ENCODE measurements around the gene TNFRSF18. TPM values are rescaled to one million over a fixed set of nuclear protein-coding genes. Genes with fewer than 3 reads are reported as not detected.

TNFRSF18 gene
- total and polyA plus RNA-seq, 4 donors = 0.17 to 0.24 (median 0.19) TPM; not detected in 1

GRCh38 chr1:1179983-1180861 is 26.2 kb downstream of the TNFRSF18 start:
- no peaks in the 10 kb centered on the region for H3K36me3 ChIP-seq (ENCODE audit: control insufficient read depth in 4 of 4, insufficient read depth in 3 of 4, low read depth in 1 of 4, low read length in 3 of 4)
- no peaks in the 10 kb centered on the region for H3K9me3 ChIP-seq (ENCODE audit: control insufficient read depth in 4 of 4, low read length in 3 of 4)
- no peak for DNase-seq (ENCODE audit: low spot score)
- no peak overlapping the region for H3K4me3 ChIP-seq (ENCODE audit: low read depth in 1 of 3, low read length in 3 of 3)
- no peaks in the 10 kb centered on the region for H3K4me1 ChIP-seq (ENCODE audit: control insufficient read depth in 4 of 4, insufficient read depth in 4 of 4, low read length in 3 of 4)
- H3K27me3 ChIP-seq (ENCODE audit: control insufficient read depth in 4 of 4, insufficient read depth in 4 of 4, low read length in 3 of 4) = peaks cover 0 to 4% (median 0%) of the 10 kb centered on the region in 4 donors
- H3K9ac ChIP-seq (ENCODE audit: low read depth in 1 of 2, low read length in 2 of 2) = no peak overlapping the region
- no peak for TF ChIP-seq RAD21 (IDR thresholded peaks at IDR 0.05)
- no peak for TF ChIP-seq FOXA2 (IDR thresholded peaks at IDR 0.05)
- TF ChIP-seq JUND (IDR thresholded peaks at IDR 0.05) = no peak
- no peak for TF ChIP-seq YY1 (IDR thresholded peaks at IDR 0.05)
- no peak for TF ChIP-seq TAF1 (conservative IDR thresholded peaks at IDR 0.05)
- no peak for TF ChIP-seq NR2F2 (IDR thresholded peaks at IDR 0.05)
- TF ChIP-seq CTCF (IDR thresholded peaks at IDR 0.05; ENCODE audit: low read depth, low read length, missing input control) = no peak
- no peak for TF ChIP-seq EGR1 (IDR thresholded peaks at IDR 0.05; ENCODE audit: low read depth in 2 of 2)
- TF ChIP-seq FOXA1 (IDR thresholded peaks at IDR 0.05) = no peak
- WGBS = 74% methylated on average over 51 of the region's 51 CpGs
- H3K27ac ChIP-seq (ENCODE audit: low read depth in 1 of 2, low read length in 2 of 2) = no peak overlapping the region

- DNase-seq (ENCODE audit: low spot score) = no peak
- no peaks in the 10 kb centered on the region for H3K36me3 ChIP-seq (ENCODE audit: control insufficient read depth in 4 of 4, insufficient read depth in 3 of 4, low read depth in 1 of 4, low read length in 3 of 4)
- H3K9me3 ChIP-seq (ENCODE audit: control insufficient read depth in 4 of 4, low read length in 3 of 4) = no peaks in the 10 kb centered on the region
- no peaks in the 10 kb centered on the region for H3K4me1 ChIP-seq (ENCODE audit: control insufficient read depth in 4 of 4, insufficient read depth in 4 of 4, low read length in 3 of 4)
- H3K9ac ChIP-seq (ENCODE audit: low read depth in 1 of 2, low read length in 2 of 2) = no peak overlapping the region
- no peak overlapping the region for H3K27ac ChIP-seq (ENCODE audit: low read depth in 1 of 2, low read length in 2 of 2)
- WGBS = 81% methylated on average over 25 of the region's 25 CpGs
- TF ChIP-seq JUND (IDR thresholded peaks at IDR 0.05) = no peak
- no peak for TF ChIP-seq ATF3 (IDR thresholded peaks at IDR 0.05)
- TF ChIP-seq RXRA (IDR thresholded peaks at IDR 0.05) = no peak
- TF ChIP-seq RAD21 (IDR thresholded peaks at IDR 0.05) = no peak
- no peak for TF ChIP-seq NR2F2 (IDR thresholded peaks at IDR 0.05)
- TF ChIP-seq YY1 (IDR thresholded peaks at IDR 0.05) = no peak
- no peak overlapping the region for H3K4me3 ChIP-seq (ENCODE audit: low read depth in 1 of 3, low read length in 3 of 3)
- peaks cover 0 to 7% (median 0%) of the 10 kb centered on the region in 4 donors for H3K27me3 ChIP-seq (ENCODE audit: control insufficient read depth in 4 of 4, insufficient read depth in 4 of 4, low read length in 3 of 4)
These were observed 26.9 kb downstream of the TNFRSF18 start for GRCh38 chr1:1179346-1179982.

- Histone ChIP-seq H3K27ac (ENCODE audit: low read depth in 1 of 2, low read length in 2 of 2) (no peak overlapping the region), H3K4me1 (ENCODE audit: control insufficient read depth in 4 of 4, insufficient read depth in 4 of 4, low read length in 3 of 4) (no peaks in the 10 kb centered on the region), H3K27me3 (ENCODE audit: control insufficient read depth in 4 of 4, insufficient read depth in 4 of 4, low read length in 3 of 4) (peaks cover 0 to 7% (median 0%) of the 10 kb centered on the region in 4 donors), H3K36me3 (ENCODE audit: control insufficient read depth in 4 of 4, insufficient read depth in 3 of 4, low read depth in 1 of 4, low read length in 3 of 4) (no peaks in the 10 kb centered on the region), H3K9ac (ENCODE audit: low read depth in 1 of 2, low read length in 2 of 2) (no peak overlapping the region), H3K4me3 (ENCODE audit: low read depth in 1 of 3, low read length in 3 of 3) (no peak overlapping the region), H3K9me3 (ENCODE audit: control insufficient read depth in 4 of 4, low read length in 3 of 4) (no peaks in the 10 kb centered on the region)
- no peak for DNase-seq (ENCODE audit: low spot score)
- 92% methylated on average over 32 of the region's 32 CpGs for WGBS
- TF ChIP-seq SP1 (IDR thresholded peaks at IDR 0.05) (no peak), ZBTB33 (IDR thresholded peaks at IDR 0.05) (no peak), HNF4A (conservative IDR thresholded peaks at IDR 0.05) (no peak), GABPA (IDR thresholded peaks at IDR 0.05 in 1 of 2, conservative IDR thresholded peaks at IDR 0.05 in 1 of 2) (no peak), RAD21 (IDR thresholded peaks at IDR 0.05) (no peak), YY1 (IDR thresholded peaks at IDR 0.05) (no peak), EGR1 (IDR thresholded peaks at IDR 0.05; ENCODE audit: low read depth in 2 of 2) (no peak), MAX (IDR thresholded peaks at IDR 0.05) (no peak), HNF4G (IDR thresholded peaks at IDR 0.05) (no peak), ATF3 (IDR thresholded peaks at IDR 0.05) (no peak), JUND (IDR thresholded peaks at IDR 0.05) (no peak)
These were observed 27.5 kb downstream of the TNFRSF18 start for GRCh38 chr1:1178794-1179331.
